Neuronal stem cell (in vitro differentiated cells): ENCODE measurements around the gene KLHL28.

ENCODE experiments used
- DNase-seq: peaks from one replicate; pipeline ENCODE4 v3.0.0-alpha.2; 2013; ENCODE audit warnings: low spot score
- H2AFZ ChIP-seq: one replicate; pipeline ENCODE4 v1.6.1; 2013; ENCODE audit warnings: mild to moderate bottlenecking, low read length, inconsistent platforms
- H2AK5ac ChIP-seq: 2 replicates; pipeline ENCODE4 v1.6.1; 2013; ENCODE audit warnings: low read depth, mild to moderate bottlenecking, inconsistent platforms, low read length, moderate library complexity, mixed read lengths
- H2BK120ac ChIP-seq: 2 replicates; pipeline ENCODE4 v1.6.1; 2013; ENCODE audit warnings: low read depth, mild to moderate bottlenecking, inconsistent platforms, low read length, moderate library complexity, mixed read lengths
- H2BK12ac ChIP-seq: one replicate; pipeline ENCODE4 v1.6.1; 2013; ENCODE audit warnings: low read length, inconsistent platforms
- H2BK15ac ChIP-seq: 2 replicates; pipeline ENCODE4 v1.6.1; 2013; ENCODE audit warnings: mild to moderate bottlenecking, low read length, inconsistent platforms, mixed read lengths
- H2BK5ac ChIP-seq: one replicate; pipeline ENCODE4 v1.6.1; 2013; ENCODE audit warnings: inconsistent platforms, mild to moderate bottlenecking, low read length, moderate library complexity
- H3K14ac ChIP-seq: one replicate; pipeline ENCODE4 v1.6.1; 2013; ENCODE audit warnings: low read length, inconsistent platforms
- H3K18ac ChIP-seq: 2 replicates; pipeline ENCODE4 v1.6.1; 2013; ENCODE audit warnings: low read length, inconsistent platforms
- H3K23ac ChIP-seq: 2 replicates; pipeline ENCODE4 v1.6.1; 2013; ENCODE audit warnings: low read depth, mild to moderate bottlenecking, mixed read lengths, low read length, inconsistent platforms; ENCODE audit not compliant: poor library complexity
- H3K27ac ChIP-seq: replicated peaks from 3 replicates; pipeline ENCODE4 v1.5.1; 2013; ENCODE audit warnings: low read length, inconsistent platforms
- H3K27me3 ChIP-seq, 3 experiments: 2 replicates each; pipeline ENCODE4 v1.6.1; 2013; ENCODE audit warnings: low read length in 3 of 3, mild to moderate bottlenecking in 2 of 3, inconsistent platforms in 1 of 3, low read depth in 1 of 3, mixed read lengths in 1 of 3, moderate library complexity in 1 of 3; ENCODE audit not compliant: control insufficient read depth in 3 of 3, insufficient read depth in 3 of 3
- H3K36me3 ChIP-seq, 2 donors: replicated peaks in 1 of 2; 2 replicates each; pipeline ENCODE4 v1.6.1; 2013; ENCODE audit warnings: low read length in 2 of 2; ENCODE audit not compliant: control insufficient read depth in 2 of 2, insufficient read depth in 2 of 2
- H3K4ac ChIP-seq: 2 replicates; pipeline ENCODE4 v1.6.1; 2013; ENCODE audit warnings: inconsistent platforms, mild to moderate bottlenecking, low read length, moderate library complexity
- H3K4me1 ChIP-seq, 2 donors: 1 replicate in 1 of 2; 2 replicates in 1 of 2; pipeline ENCODE4 v1.6.1; 2013; ENCODE audit warnings: low read length in 2 of 2, low read depth in 1 of 2; ENCODE audit not compliant: control insufficient read depth in 2 of 2, insufficient read depth in 1 of 2
- H3K4me2 ChIP-seq: one replicate; pipeline ENCODE4 v1.6.1; 2013; ENCODE audit warnings: mild to moderate bottlenecking, low read length, inconsistent platforms; ENCODE audit not compliant: insufficient read depth, poor library complexity, severe bottlenecking
- H3K4me3 ChIP-seq, 2 donors: 2 replicates each; pipeline ENCODE4 v1.5.1; 2013; ENCODE audit warnings: low read length in 2 of 2, mild to moderate bottlenecking in 2 of 2, inconsistent platforms in 1 of 2, moderate library complexity in 1 of 2
- H3K79me1 ChIP-seq: one replicate; pipeline ENCODE4 v1.6.1; 2013; ENCODE audit warnings: low read depth, mild to moderate bottlenecking, inconsistent platforms, low read length, moderate library complexity
- H3K9ac ChIP-seq: one replicate; pipeline ENCODE4 v1.6.1; 2013; ENCODE audit warnings: mild to moderate bottlenecking, low read depth, low read length, inconsistent platforms; ENCODE audit not compliant: poor library complexity
- H3K9me3 ChIP-seq, 2 donors: replicated peaks in 1 of 2; 2 replicates each; pipeline versions ENCODE3 to v1.6.1; 2013; ENCODE audit warnings: low read length in 2 of 2, mild to moderate bottlenecking in 2 of 2, inconsistent platforms in 1 of 2, low read depth in 1 of 2, mixed read lengths in 1 of 2, moderate library complexity in 1 of 2; ENCODE audit not compliant: control insufficient read depth in 2 of 2, insufficient read depth in 1 of 2
- H4K8ac ChIP-seq: one replicate; pipeline ENCODE4 v1.6.1; 2013; ENCODE audit warnings: low read depth, mild to moderate bottlenecking, inconsistent platforms, low read length, moderate library complexity
- H4K91ac ChIP-seq: one replicate; pipeline ENCODE4 v1.6.1; 2013; ENCODE audit warnings: low read length, low read depth, mild to moderate bottlenecking, inconsistent platforms; ENCODE audit not compliant: poor library complexity
- WGBS, 2 donors: extraction: QIAGEN DNeasy Blood & Tissue Kit; methylation state at CpG; one replicate each; pipeline ENCODE4 v1.1.7; 2013; ENCODE audit warnings: missing lambda C conversion rate in 2 of 2, mixed read lengths in 1 of 2; ENCODE audit not compliant: insufficient read length in 2 of 2, insufficient replicate concordance in 1 of 2; ENCODE audit errors: extremely low coverage in 2 of 2; 5-methylcytosine and 5-hydroxymethylcytosine counted together

Gene KLHL28

GRCh38 chr14:44940211-44940610 is 21.5 kb downstream of the KLHL28 start:
- Histone ChIP-seq H3K4me1 (no peaks in the 10 kb centered on the region), H3K27ac (no peak overlapping the region), H2BK5ac (no peak overlapping the region), H3K36me3 (peaks cover 1 to 56% of the 10 kb centered on the region in 2 donors), H3K4ac (no peak overlapping the region), H2AFZ (no peak overlapping the region), H2AK5ac (no peak overlapping the region), H3K23ac (no peak overlapping the region), H3K27me3 (no peaks in the 10 kb centered on the region), H2BK15ac (no peak overlapping the region), H3K9ac (no peak overlapping the region), H4K8ac (no peak overlapping the region), H2BK120ac (no peak overlapping the region), H3K4me2 (no peak overlapping the region), H3K79me1 (no peaks in the 10 kb centered on the region), H3K18ac (no peak overlapping the region), H4K91ac (no peak overlapping the region), H3K9me3 (peaks cover 2 to 15% of the 10 kb centered on the region in 2 donors), H2BK12ac (no peak overlapping the region), H3K14ac (no peak overlapping the region), H3K4me3 (no peak overlapping the region)
- no peak for DNase-seq

- Histone ChIP-seq H2BK15ac (no peak overlapping the region), H3K27ac (no peak overlapping the region), H3K9ac (no peak overlapping the region), H4K91ac (no peak overlapping the region), H3K18ac (no peak overlapping the region), H3K9me3 (peaks cover 2 to 15% of the 10 kb centered on the region in 2 donors), H4K8ac (no peak overlapping the region), H3K79me1 (no peaks in the 10 kb centered on the region), H2BK12ac (no peak overlapping the region), H3K14ac (no peak overlapping the region), H3K36me3 (peaks cover 0 to 51% of the 10 kb centered on the region in 2 donors), H2AK5ac (no peak overlapping the region), H3K4me3 (no peak overlapping the region), H3K23ac (no peak overlapping the region), H3K4ac (no peak overlapping the region), H2BK120ac (no peak overlapping the region), H3K27me3 (no peaks in the 10 kb centered on the region), H3K4me1 (no peaks in the 10 kb centered on the region), H3K4me2 (no peak overlapping the region), H2AFZ (no peak overlapping the region), H2BK5ac (no peak overlapping the region)
- DNase-seq = no peak
- no CpG with 5 or more reads among the region's 2 CpGs for WGBS, 2 donors
Measured at GRCh38 chr14:44937547-44937946, 24.2 kb downstream of the KLHL28 start.

- no peak overlapping the region for H2BK120ac ChIP-seq
Measured at GRCh38 chr14:44935155-44935554, 26.6 kb downstream of the KLHL28 start.

GRCh38 chr14:44928793-44929192 is 33.0 kb downstream of the KLHL28 start:
- Histone ChIP-seq H3K18ac (no peak overlapping the region), H2BK15ac (no peak overlapping the region), H3K27me3 (no peaks in the 10 kb centered on the region), H3K4me1 (no peaks in the 10 kb centered on the region), H3K23ac (no peak overlapping the region), H3K36me3 (peaks cover 0 to 15% of the 10 kb centered on the region in 2 donors), H4K8ac (no peak overlapping the region), H3K9me3 (no peaks in the 10 kb centered on the region), H2BK12ac (no peak overlapping the region), H3K14ac (no peak overlapping the region), H4K91ac (no peak overlapping the region), H3K4me2 (no peak overlapping the region), H2BK5ac (no peak overlapping the region), H3K9ac (no peak overlapping the region), H2AK5ac (no peak overlapping the region), H3K4ac (no peak overlapping the region), H3K27ac (no peak overlapping the region), H3K4me3 (no peak overlapping the region), H2AFZ (no peak overlapping the region), H3K79me1 (no peaks in the 10 kb centered on the region), H2BK120ac (no peak overlapping the region)
- DNase-seq = no peak
- WGBS, 2 donors = no CpG with 5 or more reads among the region's 7 CpGs

More at GRCh38 chr14:44935155-44935554, 26.6 kb downstream of the KLHL28 start:
- Histone ChIP-seq H2BK15ac (no peak overlapping the region), H3K9me3 (peaks cover 2 to 14% of the 10 kb centered on the region in 2 donors), H3K27ac (no peak overlapping the region), H2AK5ac (no peak overlapping the region), H2BK5ac (no peak overlapping the region), H2BK12ac (no peak overlapping the region), H3K23ac (no peak overlapping the region), H4K8ac (no peak overlapping the region), H3K4me2 (no peak overlapping the region), H4K91ac (no peak overlapping the region), H3K14ac (no peak overlapping the region), H3K4me3 (no peak overlapping the region), H2AFZ (no peak overlapping the region), H3K9ac (no peak overlapping the region), H3K79me1 (no peaks in the 10 kb centered on the region), H3K27me3 (no peaks in the 10 kb centered on the region), H3K18ac (no peak overlapping the region), H3K4ac (no peak overlapping the region), H3K4me1 (no peaks in the 10 kb centered on the region), H3K36me3 (peaks cover 0 to 38% of the 10 kb centered on the region in 2 donors)
- WGBS, 2 donors = no CpG with 5 or more reads among the region's 2 CpGs
- DNase-seq = no peak
